Uterus (tissue), 4 donors: ENCODE results near the gene GARNL3. TPM values are rescaled to one million over a fixed set of nuclear protein-coding genes. Genes with fewer than 3 reads are reported as not detected.
A peak's percentile ranks its signal among the peaks of the same experiment; 100 is the strongest.

Experiments
- DNase-seq, 2 donors: peaks; one replicate each; pipeline ENCODE4 v3.0.0-alpha.2; 2019 to 2020
- H3K27ac ChIP-seq, 2 donors: fragments of 200-600 bp; sonication (generic); 1 replicate in 1 of 2; 2 replicates in 1 of 2; pipeline ENCODE4 v1.5.1; 2016 to 2018
- H3K27me3 ChIP-seq, 2 donors: fragments of 200-600 bp; sonication (generic); one replicate each; pipeline ENCODE4 v1.5.1; 2018 to 2019; ENCODE audit warnings: control low read depth in 1 of 2
- H3K36me3 ChIP-seq, 2 donors: fragments of 200-600 bp; sonication (generic); one replicate each; pipeline ENCODE4 v1.5.1; 2019; ENCODE audit warnings: control low read depth in 1 of 2
- H3K4me1 ChIP-seq, 2 donors: fragments of 200-600 bp; sonication (generic); one replicate each; pipeline ENCODE4 v1.5.1; 2018 to 2019; ENCODE audit warnings: control low read depth in 1 of 2
- H3K4me3 ChIP-seq, 2 donors: fragments of 200-600 bp; sonication (generic); 1 replicate in 1 of 2; 2 replicates in 1 of 2; pipeline ENCODE4 v1.5.1; 2018 to 2019; ENCODE audit warnings: mild to moderate bottlenecking in 1 of 2
- H3K9me3 ChIP-seq, 2 donors: fragments of 200-600 bp; sonication (generic); one replicate each; pipeline ENCODE4 v1.5.1; 2019; ENCODE audit warnings: control low read depth in 1 of 2
- CTCF ChIP-seq, 4 experiments: fragments of 200-600 bp in 2 of 4; fragments of 450-650 bp in 2 of 4; sonication (generic) in 2 of 4; IDR thresholded peaks; one replicate each; pipeline ENCODE4 v1.5.1; 2016 to 2019; ENCODE audit warnings: antibody characterized with exemption in 4 of 4, mild to moderate bottlenecking in 2 of 4, moderate library complexity in 1 of 4
- POLR2A ChIP-seq, 2 donors: fragments of 450-650 bp; IDR thresholded peaks; one replicate each; pipeline ENCODE4 v1.6.1; 2016; ENCODE audit warnings: antibody characterized with exemption in 2 of 2, mild to moderate bottlenecking in 1 of 2, moderate library complexity in 1 of 2
- intact Hi-C: fragments of 100-400 bp; cut with DNase I; formaldehyde crosslinking; loops from one replicate; pipeline ENCODE4 v1.15.1; 2023; ENCODE audit warnings: low total_unique reads
- total RNA-seq, 4 donors: library from RNA; depleted of rRNA in 3 of 4; stranded (reverse); fragments of >200 nt in 3 of 4; gene quantifications; one replicate each; pipeline versions ENCODE4 v1.1.0 to v1.2.4, GENCODE V29; 2014 to 2023
- donor health status: DM: yes; HTN: yes; CAD: no.

The GARNL3 gene
- total RNA-seq, 4 donors from 2014 or later = 9.7 to 79.7 (median 72.0) TPM

- Histone ChIP-seq H3K36me3 (no peaks in the 10 kb centered on the region), H3K27ac (no peak overlapping the region), H3K9me3 (no peaks in the 10 kb centered on the region), H3K4me1 (no peaks in the 10 kb centered on the region), H3K4me3 (no peak overlapping the region), H3K27me3 (no peaks in the 10 kb centered on the region)
- no peak for DNase-seq
- TF ChIP-seq POLR2A (IDR thresholded peaks at IDR 0.05) (no peak), CTCF (IDR thresholded peaks at IDR 0.05) (no peak)
- intact Hi-C loops = no loop called here
Observed at GRCh38 chr9:127256324-127256723, 8.2 kb upstream of the GARNL3 start.

- intact Hi-C loops = no loop called here
- no peaks in the 10 kb centered on the region for H3K36me3 ChIP-seq
- no peaks in the 10 kb centered on the region for H3K27me3 ChIP-seq
- no peak for TF ChIP-seq CTCF (IDR thresholded peaks at IDR 0.05)
- peak; percentile 28 to 29 for DNase-seq
- no peaks in the 10 kb centered on the region for H3K4me1 ChIP-seq
- H3K27ac ChIP-seq = peak overlapping the region; percentile 75
- H3K4me3 ChIP-seq = no peak overlapping the region
- H3K9me3 ChIP-seq = no peaks in the 10 kb centered on the region
Observed at GRCh38 chr9:127258606-127259471, 5.7 kb upstream of the GARNL3 start.

GRCh38 chr9:127262602-127263001 is 2.0 kb upstream of the GARNL3 start:
- Histone ChIP-seq H3K27me3 (no peaks in the 10 kb centered on the region), H3K9me3 (no peaks in the 10 kb centered on the region), H3K4me1 (no peaks in the 10 kb centered on the region), H3K36me3 (no peaks in the 10 kb centered on the region), H3K27ac (no peak overlapping the region), H3K4me3 (no peak overlapping the region)
- no peak for DNase-seq
- intact Hi-C loops = no loop called here
- no peak for TF ChIP-seq POLR2A (IDR thresholded peaks at IDR 0.05)

- H3K4me1 ChIP-seq = no peaks in the 10 kb centered on the region
- peak overlapping the region in 1 of 2 donors; percentile 5 for H3K27ac ChIP-seq
- TF ChIP-seq CTCF (IDR thresholded peaks at IDR 0.05) = no peak
- TF ChIP-seq POLR2A (IDR thresholded peaks at IDR 0.05) = no peak
- H3K36me3 ChIP-seq = no peaks in the 10 kb centered on the region
- no peaks in the 10 kb centered on the region for H3K9me3 ChIP-seq
- no peak for DNase-seq
- no peaks in the 10 kb centered on the region for H3K27me3 ChIP-seq
- intact Hi-C loops = no loop called here
- no peak overlapping the region for H3K4me3 ChIP-seq
Observed at GRCh38 chr9:127263237-127263636, 1.3 kb upstream of the GARNL3 start.

- H3K4me3 ChIP-seq = no peak overlapping the region
- DNase-seq = no peak
- H3K4me1 ChIP-seq = no peaks in the 10 kb centered on the region
- no peaks in the 10 kb centered on the region for H3K9me3 ChIP-seq
- H3K27me3 ChIP-seq = no peaks in the 10 kb centered on the region
- H3K27ac ChIP-seq = peak overlapping the region in 1 of 2 donors; percentile 5
- no peaks in the 10 kb centered on the region for H3K36me3 ChIP-seq
- TF ChIP-seq POLR2A (IDR thresholded peaks at IDR 0.05) = no peak
- TF ChIP-seq CTCF (IDR thresholded peaks at IDR 0.05) = no peak
- intact Hi-C loops = no loop called here
Observed at GRCh38 chr9:127263664-127264063, 910 bp upstream of the GARNL3 start.
